ENCODE measurements around the gene CFAP68.

DNA sequence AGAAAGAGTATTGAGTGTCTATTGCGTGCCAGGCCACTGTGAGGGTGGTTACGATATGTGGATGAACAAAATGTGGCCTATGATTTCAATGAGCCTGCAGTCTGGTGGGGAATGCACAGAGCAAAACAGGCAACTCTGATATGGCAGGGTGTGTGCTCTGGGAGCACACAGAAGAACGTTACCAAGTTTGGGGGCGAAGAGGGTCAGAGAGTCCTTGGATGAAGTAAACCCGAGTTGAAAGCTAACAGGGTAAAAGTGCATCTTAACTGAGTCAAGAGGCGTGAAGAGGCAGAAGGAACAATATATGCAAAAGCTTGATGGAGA lies 258 bp downstream of the CFAP68 start:
- no peak for TF ChIP-seq POLR2A (IDR thresholded peaks at IDR 0.05; ENCODE audit: low read depth, low read length)
- no peak for TF ChIP-seq POLR2AphosphoS5 (IDR thresholded peaks at IDR 0.05; ENCODE audit: low read depth, low read length)
